Panc1 (cell line): ENCODE measurements around the gene SEC14L5. TPM values are rescaled to one million over a fixed set of nuclear protein-coding genes. Genes with fewer than 3 reads are reported as not detected.

Experiments used
- ATAC-seq: fragments of 200-7000 bp; cut with Tn5 transposase; 2 replicates; pipeline ENCODE4 v1.9.1; 2020; ENCODE audit warnings: mild to moderate bottlenecking, moderate library complexity
- BruUV-seq: library from RNA; stranded (reverse); fragments of 400-500 nt; replicated peaks from 2 replicates; lab custom pipeline; 2021; lab: Mats Ljungman, UMichigan
- CTCF ChIA-PET: fragments of 300-600 bp; sonication (Branson Sonifier 250); formaldehyde crosslinking; loops from one replicate; lab custom pipeline; 2022; ENCODE audit warnings: antibody characterized with exemption; lab: Charles Lee
- POLR2A ChIA-PET: fragments of 300-600 bp; sonication (Branson Sonifier 250); formaldehyde crosslinking; loops from one replicate; lab custom pipeline; 2022; ENCODE audit warnings: antibody characterized with exemption; lab: Charles Lee
- DNase-seq: peaks from one replicate; pipeline ENCODE4 v3.0.0-alpha.2; 2010; ENCODE audit warnings: low read depth, low spot score
- H3K27ac ChIP-seq: 2 replicates; pipeline ENCODE4 v1.5.1; 2011; ENCODE audit warnings: mild to moderate bottlenecking, low read length, inconsistent platforms
- H3K27me3 ChIP-seq: fragments of 200-500 bp; sonication (Bioruptor generic); 2 replicates; pipeline ENCODE4 v1.6.0; 2014; ENCODE audit warnings: low read length, inconsistent platforms; ENCODE audit not compliant: control insufficient read depth, insufficient read depth
- H3K36me3 ChIP-seq: fragments of 200-500 bp; sonication (Bioruptor generic); 2 replicates; pipeline ENCODE4 v1.5.1; 2014; ENCODE audit warnings: inconsistent platforms, mild to moderate bottlenecking, low read length, moderate library complexity; ENCODE audit not compliant: control insufficient read depth, insufficient read depth
- H3K4me1 ChIP-seq: 2 replicates; pipeline ENCODE4 v1.5.1; 2011; ENCODE audit warnings: inconsistent platforms, mild to moderate bottlenecking, low read length, moderate library complexity; ENCODE audit not compliant: control insufficient read depth, insufficient read depth
- H3K4me3 ChIP-seq, 2 experiments: 2 replicates each; pipeline ENCODE4 v1.5.1; 2011 to 2012; ENCODE audit warnings: low read depth in 2 of 2, low read length in 2 of 2, mild to moderate bottlenecking in 2 of 2, inconsistent platforms in 1 of 2, moderate library complexity in 1 of 2
- H3K9me3 ChIP-seq: fragments of 200-500 bp; sonication (Bioruptor generic); 2 replicates; pipeline ENCODE4 v1.5.1; 2014; ENCODE audit warnings: low read depth, mild to moderate bottlenecking, inconsistent platforms, low read length, moderate library complexity; ENCODE audit not compliant: control insufficient read depth, insufficient read depth
- CTCF ChIP-seq: fragments of 450-650 bp; IDR thresholded peaks from 2 replicates; pipeline ENCODE4 v1.5.1; 2017; ENCODE audit warnings: mild to moderate bottlenecking
- POLR2AphosphoS5 ChIP-seq: IDR thresholded peaks from 2 replicates; pipeline ENCODE4 v1.6.1; 2012; ENCODE audit warnings: mild to moderate bottlenecking, low read depth, low read length, moderate library complexity
- SIN3A ChIP-seq: IDR thresholded peaks from 2 replicates; pipeline ENCODE4 v1.6.1; 2012; ENCODE audit warnings: low read depth, mild to moderate bottlenecking, low read length, moderate library complexity, borderline replicate concordance; ENCODE audit not compliant: insufficient read depth
- TCF7L2 ChIP-seq: IDR thresholded peaks from 2 replicates; pipeline ENCODE4 v1.6.1; 2011; ENCODE audit warnings: mild to moderate bottlenecking, low read depth, low read length, inconsistent platforms
- in situ Hi-C: cut with HindIII; loops from 2 replicates; pipeline ENCODE4 v1.10.0; 2016; ENCODE audit warnings: low sequenced_read_pairs, low pct_unique_long_range_greater_than_20kb
- intact Hi-C: fragments of 100-400 bp; cut with micrococcal nuclease; formaldehyde crosslinking; loops from one replicate; pipeline ENCODE4 v1.10.0; 2022; ENCODE audit not compliant: unreplicated experiment
- total RNA-seq: library from RNA; stranded (reverse); gene quantifications from one replicate; pipeline ENCODE4 v1.2.1, GENCODE V29; 2021; ENCODE audit not compliant: unreplicated experiment
- TF ChIP-seq, protein P1 (sequence below), 2 experiments: IDR thresholded peaks; 2 replicates each; pipeline ENCODE4 v1.6.1; 2011 to 2012; ENCODE audit warnings: low read depth in 2 of 2, control low read depth in 1 of 2, low read length in 1 of 2, mild to moderate bottlenecking in 1 of 2, moderate library complexity in 1 of 2; ENCODE audit not compliant: insufficient read depth in 1 of 2

Gene SEC14L5
- total RNA-seq, 1 experiment from 2014 or later: 0.26 TPM

- CTCF ChIA-PET: no interaction called here
- ATAC-seq (no peak), DNase-seq (no peak)
- TF ChIP-seq POLR2AphosphoS5 (no peak), SIN3A (no peak), TCF7L2 (no peak), CTCF (no peak)
- TF ChIP-seq, protein P1, sequence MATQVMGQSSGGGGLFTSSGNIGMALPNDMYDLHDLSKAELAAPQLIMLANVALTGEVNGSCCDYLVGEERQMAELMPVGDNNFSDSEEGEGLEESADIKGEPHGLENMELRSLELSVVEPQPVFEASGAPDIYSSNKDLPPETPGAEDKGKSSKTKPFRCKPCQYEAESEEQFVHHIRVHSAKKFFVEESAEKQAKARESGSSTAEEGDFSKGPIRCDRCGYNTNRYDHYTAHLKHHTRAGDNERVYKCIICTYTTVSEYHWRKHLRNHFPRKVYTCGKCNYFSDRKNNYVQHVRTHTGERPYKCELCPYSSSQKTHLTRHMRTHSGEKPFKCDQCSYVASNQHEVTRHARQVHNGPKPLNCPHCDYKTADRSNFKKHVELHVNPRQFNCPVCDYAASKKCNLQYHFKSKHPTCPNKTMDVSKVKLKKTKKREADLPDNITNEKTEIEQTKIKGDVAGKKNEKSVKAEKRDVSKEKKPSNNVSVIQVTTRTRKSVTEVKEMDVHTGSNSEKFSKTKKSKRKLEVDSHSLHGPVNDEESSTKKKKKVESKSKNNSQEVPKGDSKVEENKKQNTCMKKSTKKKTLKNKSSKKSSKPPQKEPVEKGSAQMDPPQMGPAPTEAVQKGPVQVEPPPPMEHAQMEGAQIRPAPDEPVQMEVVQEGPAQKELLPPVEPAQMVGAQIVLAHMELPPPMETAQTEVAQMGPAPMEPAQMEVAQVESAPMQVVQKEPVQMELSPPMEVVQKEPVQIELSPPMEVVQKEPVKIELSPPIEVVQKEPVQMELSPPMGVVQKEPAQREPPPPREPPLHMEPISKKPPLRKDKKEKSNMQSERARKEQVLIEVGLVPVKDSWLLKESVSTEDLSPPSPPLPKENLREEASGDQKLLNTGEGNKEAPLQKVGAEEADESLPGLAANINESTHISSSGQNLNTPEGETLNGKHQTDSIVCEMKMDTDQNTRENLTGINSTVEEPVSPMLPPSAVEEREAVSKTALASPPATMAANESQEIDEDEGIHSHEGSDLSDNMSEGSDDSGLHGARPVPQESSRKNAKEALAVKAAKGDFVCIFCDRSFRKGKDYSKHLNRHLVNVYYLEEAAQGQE (IDR thresholded peaks at IDR 0.05; ENCODE audit: insufficient read depth in 1 of 2, low read depth in 2 of 2, low read length in 1 of 2): no peak
- BruUV-seq: no TSS peak
- Histone ChIP-seq H3K27ac (peak overlapping the region; percentile 94), H3K36me3 (no peaks in the 10 kb centered on the region), H3K9me3 (no peaks in the 10 kb centered on the region), H3K27me3 (no peaks in the 10 kb centered on the region), H3K4me3 (no peak overlapping the region), H3K4me1 (peaks cover 61% of the 10 kb centered on the region)
- intact Hi-C loops (no loop called here), in situ Hi-C loops (no loop called here)
- POLR2A ChIA-PET: no interaction called here
These were observed 15.6 kb upstream of the SEC14L5 start for GRCh38 chr16:4942481-4942880.

GRCh38 chr16:4944333-4945281 is 13.5 kb upstream of the SEC14L5 start:
- Histone ChIP-seq H3K4me3 (peak overlapping the region in 1 of 2 experiments; percentile 15; a peak in 2 of 4 replicates), H3K36me3 (no peaks in the 10 kb centered on the region), H3K27ac (peak overlapping the region; percentile 94), H3K4me1 (peaks cover 76% of the 10 kb centered on the region), H3K27me3 (no peaks in the 10 kb centered on the region), H3K9me3 (no peaks in the 10 kb centered on the region)
- in situ Hi-C loops (no loop called here), intact Hi-C loops (no loop called here)
- ChIA-PET POLR2A (interaction anchor here (0.6 to 0.7 kb wide), 2 partner anchors 89 to 826 kb away, joined by 3 to 5 read pairs; partner anchors contain the start of gene NAGPA), CTCF (no interaction called here)
- 0 out of 2 replicates have a peak, but pooled peaks have one; percentile 16 for TF ChIP-seq TCF7L2
- peak; percentile 69; the same call in 1 of the 2 replicates for TF ChIP-seq SIN3A
- TF ChIP-seq CTCF: no peak
- peak; percentile 86 for TF ChIP-seq POLR2AphosphoS5
- TF ChIP-seq, protein P1 (IDR thresholded peaks at IDR 0.05; ENCODE audit: insufficient read depth in 1 of 2, low read depth in 2 of 2, low read length in 1 of 2): 0 out of 4 replicates have a peak, but pooled peaks of 1 of the 2 experiments have one; percentile 17
- BruUV-seq: no TSS peak
- DNase-seq: peak; percentile 84
- peak; percentile 88 for ATAC-seq
